LNCaP clone FGC (cell line): Measurements from ENCODE around the gene DBNDD2.
A peak's percentile ranks its signal among the peaks of the same experiment; 100 is the strongest.

ENCODE experiments used
- DNase-seq: peaks from one replicate; pipeline ENCODE4 v3.0.0-alpha.2; 2011; ENCODE audit warnings: low read depth
- H3K4me3 ChIP-seq: 2 replicates; pipeline ENCODE4 v1.5.1; 2011; ENCODE audit warnings: mild to moderate bottlenecking, low read depth, low read length, control low read depth
- CTCF ChIP-seq: IDR thresholded peaks from 2 replicates; pipeline ENCODE4 v1.5.1; 2012; ENCODE audit warnings: mild to moderate bottlenecking; ENCODE audit not compliant: control insufficient read depth, insufficient read depth; ENCODE audit errors: extremely low read depth

The DBNDD2 gene

GRCh38 chr20:45445805-45446562 is 37.9 kb downstream of the DBNDD2 start:
- no peak overlapping the region for H3K4me3 ChIP-seq
- no peak for DNase-seq
- TF ChIP-seq CTCF, result peak; percentile 46

GRCh38 chr20:45448270-45448669 is 40.2 kb downstream of the DBNDD2 start:
- no peak for TF ChIP-seq CTCF
- no peak overlapping the region for H3K4me3 ChIP-seq
- DNase-seq, result no peak

- peak; percentile 52 for DNase-seq
- no peak overlapping the region for H3K4me3 ChIP-seq
- TF ChIP-seq CTCF, result no peak
These were observed 41.4 kb downstream of the DBNDD2 start for GRCh38 chr20:45449528-45449927.

- no peak overlapping the region for H3K4me3 ChIP-seq
- peak; percentile 75 for TF ChIP-seq CTCF
- DNase-seq, result peak; percentile 28
These were observed 42.2 kb downstream of the DBNDD2 start for GRCh38 chr20:45450097-45450818.

- H3K4me3 ChIP-seq, result no peak overlapping the region
- TF ChIP-seq CTCF, result no peak
- no peak for DNase-seq
These were observed 44.1 kb downstream of the DBNDD2 start for GRCh38 chr20:45452238-45452637.

GRCh38 chr20:45452772-45453691 is 44.9 kb downstream of the DBNDD2 start:
- H3K4me3 ChIP-seq, result no peak overlapping the region
- no peak for DNase-seq
- no peak for TF ChIP-seq CTCF
